Coronary artery (tissue), 2 donors: ENCODE results near the gene AGBL4.
"Not testable (repeated sequence)": the region's sequence is repeated elsewhere in the genome, so short reads cannot be mapped to it uniquely, and the experiment has no call there.

ENCODE experiments used
- DNase-seq: peaks from one replicate; pipeline ENCODE4 v3.0.0-alpha.2; 2017; ENCODE audit warnings: low spot score
- H3K27ac ChIP-seq, 2 donors: fragments of 200-600 bp; sonication (generic); one replicate each; pipeline ENCODE4 v1.5.1; 2016 to 2019
- H3K4me3 ChIP-seq: fragments of 200-600 bp; sonication (generic); 2 replicates; pipeline ENCODE4 v1.5.1; 2016; ENCODE audit warnings: mild to moderate bottlenecking, moderate library complexity
- TF ChIP-seq, protein P1 (sequence below): fragments of 200-600 bp; sonication (generic); IDR thresholded peaks from one replicate; pipeline ENCODE4 v1.5.1; 2019; ENCODE audit warnings: antibody characterized with exemption

AGBL4 gene

DNA sequence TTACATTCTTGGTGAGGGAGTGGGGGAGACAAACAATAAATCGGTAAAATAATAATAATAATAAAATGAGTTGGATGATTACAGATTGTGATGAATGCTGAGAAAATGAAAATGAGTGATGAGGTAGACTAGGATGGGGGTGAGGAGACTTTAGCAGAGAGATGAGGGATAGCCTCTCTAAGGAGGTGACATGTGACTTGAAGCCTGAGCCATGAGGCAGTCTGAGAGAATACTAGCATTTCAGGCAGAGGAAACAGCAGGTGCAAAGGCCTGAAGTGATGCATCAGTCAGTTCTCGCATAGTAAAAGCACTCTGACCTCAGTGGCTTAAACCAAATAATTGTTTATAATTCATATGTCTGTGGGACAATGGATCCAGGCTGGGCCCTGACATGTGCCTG, 181.2 kb downstream of the AGBL4 start:
- DNase-seq: no peak
- H3K27ac ChIP-seq: no peak overlapping the region
- no peak overlapping the region for H3K4me3 ChIP-seq
- TF ChIP-seq, protein P1, sequence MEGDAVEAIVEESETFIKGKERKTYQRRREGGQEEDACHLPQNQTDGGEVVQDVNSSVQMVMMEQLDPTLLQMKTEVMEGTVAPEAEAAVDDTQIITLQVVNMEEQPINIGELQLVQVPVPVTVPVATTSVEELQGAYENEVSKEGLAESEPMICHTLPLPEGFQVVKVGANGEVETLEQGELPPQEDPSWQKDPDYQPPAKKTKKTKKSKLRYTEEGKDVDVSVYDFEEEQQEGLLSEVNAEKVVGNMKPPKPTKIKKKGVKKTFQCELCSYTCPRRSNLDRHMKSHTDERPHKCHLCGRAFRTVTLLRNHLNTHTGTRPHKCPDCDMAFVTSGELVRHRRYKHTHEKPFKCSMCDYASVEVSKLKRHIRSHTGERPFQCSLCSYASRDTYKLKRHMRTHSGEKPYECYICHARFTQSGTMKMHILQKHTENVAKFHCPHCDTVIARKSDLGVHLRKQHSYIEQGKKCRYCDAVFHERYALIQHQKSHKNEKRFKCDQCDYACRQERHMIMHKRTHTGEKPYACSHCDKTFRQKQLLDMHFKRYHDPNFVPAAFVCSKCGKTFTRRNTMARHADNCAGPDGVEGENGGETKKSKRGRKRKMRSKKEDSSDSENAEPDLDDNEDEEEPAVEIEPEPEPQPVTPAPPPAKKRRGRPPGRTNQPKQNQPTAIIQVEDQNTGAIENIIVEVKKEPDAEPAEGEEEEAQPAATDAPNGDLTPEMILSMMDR: no peak

DNA sequence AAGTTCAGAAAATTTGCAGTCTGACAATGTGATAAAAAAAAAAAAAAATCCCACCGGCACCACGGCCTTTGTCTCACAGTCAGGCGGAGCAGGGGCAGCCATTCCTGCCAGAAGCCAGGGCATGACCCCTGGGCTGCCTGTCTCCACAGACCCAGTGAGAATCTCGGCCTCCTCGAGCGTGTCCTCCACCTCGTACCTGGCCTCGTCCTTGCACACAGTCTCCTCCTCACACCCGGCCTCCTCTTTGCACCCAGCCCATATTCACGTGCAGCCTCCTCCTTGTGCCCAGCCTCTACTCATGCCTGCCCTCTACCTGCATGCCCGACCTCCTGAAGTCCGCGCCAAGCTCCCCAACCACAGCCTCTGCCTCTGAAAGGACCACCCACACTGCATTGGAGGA, 182.0 kb downstream of the AGBL4 start:
- H3K4me3 ChIP-seq: no peak overlapping the region
- H3K27ac ChIP-seq: no peak overlapping the region
- no peak for DNase-seq
- TF ChIP-seq, protein P1: no peak

DNA sequence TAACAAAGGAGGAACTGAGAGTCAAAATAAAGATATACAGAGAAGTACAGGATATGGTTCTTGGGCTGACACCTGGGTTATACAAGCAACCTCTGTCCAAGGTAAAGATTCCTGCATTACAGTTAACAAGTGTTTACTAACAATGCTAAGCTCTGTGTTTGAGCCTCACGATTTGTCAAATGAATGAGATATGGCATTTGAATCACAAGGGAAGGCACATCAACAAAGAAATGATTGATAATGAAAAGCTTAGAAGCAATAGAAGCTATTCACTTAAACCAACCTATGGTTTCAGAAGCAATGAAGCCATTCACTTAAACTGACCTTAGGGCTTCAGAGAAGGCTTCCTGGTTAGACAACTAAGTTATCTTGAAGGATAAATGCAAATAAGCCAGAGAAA, 199.5 kb downstream of the AGBL4 start:
- TF ChIP-seq, protein P1: no peak
- no peak for DNase-seq
- Histone ChIP-seq H3K4me3 (no peak overlapping the region), H3K27ac (no peak overlapping the region)

DNA sequence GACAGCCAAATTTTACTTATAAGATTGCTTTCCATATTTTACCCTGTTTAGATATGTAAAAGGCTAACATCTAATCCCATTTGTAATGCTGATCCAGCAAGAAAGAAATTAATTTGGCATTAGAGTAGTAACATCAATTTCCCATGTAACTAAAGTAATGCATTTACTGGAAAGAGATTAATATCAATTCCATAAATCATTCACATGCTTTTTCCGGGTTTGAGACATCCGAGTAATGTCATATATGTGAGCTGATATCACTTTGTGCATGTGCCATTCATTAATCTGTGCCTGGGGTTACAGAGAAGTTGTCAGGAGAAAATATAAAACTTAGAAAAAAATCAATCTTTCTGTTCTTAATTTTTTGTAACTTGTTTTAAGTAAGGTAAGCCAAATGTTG, 206.1 kb downstream of the AGBL4 start:
- H3K4me3 ChIP-seq: no peak overlapping the region
- TF ChIP-seq, protein P1: no peak
- no peak overlapping the region for H3K27ac ChIP-seq
- DNase-seq: no peak

DNA sequence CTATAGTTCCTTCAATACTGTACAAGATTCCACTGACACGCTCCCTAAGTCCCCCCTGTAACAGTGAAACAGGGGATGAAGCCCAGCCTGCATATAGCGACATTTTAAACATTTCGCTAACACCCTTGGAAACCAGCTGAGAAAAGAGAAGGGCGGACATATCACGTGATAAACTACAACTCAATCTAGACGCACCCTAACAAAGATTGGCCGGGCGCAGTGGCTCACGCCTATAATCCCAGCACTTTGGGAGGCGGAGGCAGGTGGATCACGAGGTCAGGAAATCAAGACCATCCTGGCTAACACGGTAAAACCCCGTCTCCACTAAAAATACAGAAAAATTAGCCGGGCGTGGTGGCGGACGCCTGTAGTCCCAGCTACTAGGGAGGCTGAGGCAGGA, 236.7 kb downstream of the AGBL4 start:
- not testable (repeated sequence) for H3K27ac ChIP-seq

DNA sequence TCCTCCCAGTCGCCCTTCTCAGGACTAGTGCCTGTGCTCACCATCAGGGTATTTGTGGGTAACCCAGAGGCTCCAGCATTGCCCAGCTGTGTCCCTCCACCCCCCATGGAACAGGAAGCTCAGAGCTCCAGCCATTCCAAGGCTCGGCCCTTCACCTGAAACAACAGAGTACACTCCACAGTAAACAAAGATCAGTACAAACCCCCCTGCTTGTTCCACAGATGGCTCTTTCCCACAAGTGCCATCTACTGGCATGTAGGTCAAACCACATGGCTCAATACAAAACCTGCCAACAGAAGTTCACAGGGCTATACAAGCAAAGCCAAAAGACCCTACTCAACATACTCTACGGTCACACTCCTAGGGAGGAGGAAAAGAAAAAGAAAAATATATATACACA, 258.7 kb downstream of the AGBL4 start:
- DNase-seq: no peak
- TF ChIP-seq, protein P1: no peak
- Histone ChIP-seq H3K27ac (no peak overlapping the region), H3K4me3 (no peak overlapping the region)

More for the DNA sequence above, 236.7 kb downstream of the AGBL4 start:
- not testable (repeated sequence) for DNase-seq, H3K4me3 ChIP-seq

DNA sequence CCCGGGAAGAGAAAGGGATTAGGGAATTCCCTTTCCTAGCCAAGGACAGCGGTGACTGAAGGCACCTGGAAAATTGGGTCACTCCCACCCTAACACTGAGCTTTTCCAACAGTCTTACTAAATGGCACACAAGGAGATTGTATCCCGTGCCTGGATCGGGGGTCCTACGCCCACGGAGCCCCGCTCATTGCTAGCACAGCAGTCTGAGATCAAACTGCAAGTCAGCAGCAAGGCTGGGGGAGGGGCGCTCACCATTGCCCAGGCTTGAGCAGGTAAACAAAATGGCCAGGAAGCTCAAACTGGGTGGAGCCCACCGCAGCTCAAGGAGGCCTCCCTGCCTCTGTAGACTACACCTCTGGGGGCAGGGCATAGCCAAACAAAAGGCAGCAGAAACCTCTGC, 285.6 kb downstream of the AGBL4 start:
- not testable (repeated sequence) for DNase-seq, H3K4me3 ChIP-seq, H3K27ac ChIP-seq

DNA sequence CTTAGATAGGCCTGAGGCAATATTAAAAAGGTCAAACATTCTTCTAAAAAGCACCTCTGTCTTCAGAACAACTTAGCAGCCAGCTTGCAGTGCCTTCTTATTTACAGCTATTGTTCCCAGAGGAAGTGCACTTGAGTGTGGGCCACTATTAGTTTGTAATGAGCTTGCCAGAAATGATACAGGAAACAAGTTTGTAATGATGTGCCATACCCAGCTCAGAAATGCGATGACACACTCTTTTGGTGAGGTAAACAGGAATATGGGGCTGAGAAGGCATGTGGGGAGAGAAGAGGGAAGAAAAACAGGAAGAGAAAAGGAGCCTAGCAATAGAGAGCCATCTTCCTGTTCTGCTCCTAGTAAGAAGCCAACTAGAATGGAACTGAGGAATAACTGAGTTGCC, 295.4 kb downstream of the AGBL4 start:
- DNase-seq: no peak
- TF ChIP-seq, protein P1: no peak
- Histone ChIP-seq H3K4me3 (no peak overlapping the region), H3K27ac (no peak overlapping the region)
